GM21786 (cell line): Measurements from ENCODE around the gene TRIM68.

Source experiments
- ATAC-seq: cut with Tn5 transposase; IDR thresholded peaks from one replicate; pipeline ENCODE4 v1.9.1; 2021; ENCODE audit not compliant: unreplicated experiment

The TRIM68 gene

GRCh38 chr11:4607781-4608666 lies at the start of gene TRIM68:
Gene TRIM68 (minus strand): TSS chr11:4608231. CDS start chr11:4605504, 2,727 bp downstream.
- peak; percentile 100 for ATAC-seq

- no peak for ATAC-seq
Observed at GRCh38 chr11:4654635-4655369, 46.8 kb upstream of the TRIM68 start.

- no peak for ATAC-seq
Observed at GRCh38 chr11:4647766-4648165, 39.7 kb upstream of the TRIM68 start.

- no peak for ATAC-seq
Observed at GRCh38 chr11:4645974-4646373, 37.9 kb upstream of the TRIM68 start.

- no peak for ATAC-seq
Observed at GRCh38 chr11:4644233-4644632, 36.2 kb upstream of the TRIM68 start.

GRCh38 chr11:4643682-4644081 lies 35.7 kb upstream of the TRIM68 start, which contains the start of gene OR51E1:
Gene OR51E1 (plus strand): TSS chr11:4643982. CDS start chr11:4652527, 8,545 bp downstream.
- no peak for ATAC-seq

- ATAC-seq: no peak
Observed at GRCh38 chr11:4643076-4643475, 35.0 kb upstream of the TRIM68 start.

DNA sequence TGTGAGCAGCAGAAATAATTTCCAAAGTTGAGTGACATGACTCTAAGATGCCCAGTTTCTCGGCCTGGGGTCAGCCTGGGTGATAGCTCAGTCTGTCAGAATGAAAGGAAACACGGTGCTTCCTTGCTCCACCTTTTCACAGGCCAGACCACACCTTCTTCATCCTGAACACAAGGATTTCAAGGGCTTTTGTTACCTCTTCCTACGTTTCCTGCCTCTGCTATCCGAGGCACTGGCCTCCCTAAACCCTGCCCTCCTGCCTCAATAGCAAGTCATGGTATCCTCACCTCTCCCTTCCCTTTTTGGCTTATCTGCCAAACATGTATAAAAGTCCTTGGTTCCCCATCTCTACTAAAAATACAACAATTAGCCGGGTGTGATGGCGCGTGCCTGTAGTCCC lies 34.0 kb upstream of the TRIM68 start:
- ATAC-seq: no peak

DNA sequence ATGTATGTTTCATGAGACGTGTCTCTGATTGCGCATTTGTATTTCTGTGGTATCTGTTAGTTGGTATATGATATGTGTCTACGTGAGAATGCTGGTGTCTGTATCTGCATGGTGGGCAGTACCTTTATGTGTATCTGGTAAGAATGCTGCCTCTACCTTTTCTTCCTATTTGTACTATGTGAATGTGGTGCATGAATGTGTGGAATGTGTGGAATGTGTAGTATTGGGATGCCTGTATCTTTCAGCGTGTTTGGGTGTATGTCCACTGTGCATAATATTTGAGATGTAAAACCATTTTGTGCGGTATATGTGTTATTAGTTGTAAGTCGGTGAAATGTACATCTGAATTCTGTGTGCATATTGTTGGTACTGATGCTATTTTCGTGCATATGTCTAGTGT lies 33.5 kb upstream of the TRIM68 start:
- no peak for ATAC-seq

DNA sequence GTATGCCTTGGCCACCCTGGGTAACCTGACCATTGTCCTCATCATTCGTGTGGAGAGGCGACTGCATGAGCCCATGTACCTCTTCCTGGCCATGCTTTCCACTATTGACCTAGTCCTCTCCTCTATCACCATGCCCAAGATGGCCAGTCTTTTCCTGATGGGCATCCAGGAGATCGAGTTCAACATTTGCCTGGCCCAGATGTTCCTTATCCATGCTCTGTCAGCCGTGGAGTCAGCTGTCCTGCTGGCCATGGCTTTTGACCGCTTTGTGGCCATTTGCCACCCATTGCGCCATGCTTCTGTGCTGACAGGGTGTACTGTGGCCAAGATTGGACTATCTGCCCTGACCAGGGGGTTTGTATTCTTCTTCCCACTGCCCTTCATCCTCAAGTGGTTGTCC lies 31.9 kb upstream of the TRIM68 start:
- no peak for ATAC-seq

- no peak for ATAC-seq
Observed at GRCh38 chr11:4637662-4638047, 29.6 kb upstream of the TRIM68 start.

DNA sequence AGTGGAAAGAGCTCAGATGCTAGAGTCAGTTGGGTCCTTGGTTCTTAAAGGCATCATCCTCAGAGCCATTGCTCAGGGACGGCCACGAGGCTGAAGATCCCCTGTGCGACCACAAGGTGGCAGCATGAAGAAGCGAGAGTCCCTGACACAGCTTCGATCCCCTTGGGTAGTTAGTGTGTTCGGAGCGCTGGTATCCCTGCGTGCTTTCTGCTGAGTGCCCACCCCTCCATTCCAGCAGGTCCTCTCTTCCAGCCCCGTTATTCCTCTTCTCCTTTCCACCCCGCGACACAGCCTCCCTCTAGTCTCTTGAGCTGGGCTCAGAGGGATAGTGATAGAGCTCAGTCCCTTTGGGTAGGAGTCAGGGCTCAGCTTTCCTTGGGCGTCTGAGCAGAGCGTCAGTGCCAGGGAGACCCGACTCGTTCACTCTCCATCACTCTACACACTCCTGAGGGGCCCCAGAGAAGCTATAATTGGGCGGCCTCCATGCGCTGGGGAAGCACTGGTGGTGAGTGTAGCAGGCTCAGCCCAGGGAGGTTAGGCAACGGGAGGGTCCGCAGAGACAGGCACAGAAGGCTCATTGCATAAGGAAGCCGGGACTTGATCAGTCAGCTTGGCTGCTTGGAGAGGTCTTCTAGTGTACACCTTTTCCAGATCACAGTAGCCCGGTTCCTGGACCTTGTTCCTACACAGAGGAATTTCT lies 29.1 kb upstream of the TRIM68 start, which contains the start of gene OR51D1:
OR51D1 (plus strand) TSS at position 516 of the 700 bp plus-strand sequence. CDS start 2,314 bp downstream, outside the sequence.
- peak; percentile 93 for ATAC-seq

GRCh38 chr11:4636136-4636535 lies 28.1 kb upstream of the TRIM68 start:
- no peak for ATAC-seq

DNA sequence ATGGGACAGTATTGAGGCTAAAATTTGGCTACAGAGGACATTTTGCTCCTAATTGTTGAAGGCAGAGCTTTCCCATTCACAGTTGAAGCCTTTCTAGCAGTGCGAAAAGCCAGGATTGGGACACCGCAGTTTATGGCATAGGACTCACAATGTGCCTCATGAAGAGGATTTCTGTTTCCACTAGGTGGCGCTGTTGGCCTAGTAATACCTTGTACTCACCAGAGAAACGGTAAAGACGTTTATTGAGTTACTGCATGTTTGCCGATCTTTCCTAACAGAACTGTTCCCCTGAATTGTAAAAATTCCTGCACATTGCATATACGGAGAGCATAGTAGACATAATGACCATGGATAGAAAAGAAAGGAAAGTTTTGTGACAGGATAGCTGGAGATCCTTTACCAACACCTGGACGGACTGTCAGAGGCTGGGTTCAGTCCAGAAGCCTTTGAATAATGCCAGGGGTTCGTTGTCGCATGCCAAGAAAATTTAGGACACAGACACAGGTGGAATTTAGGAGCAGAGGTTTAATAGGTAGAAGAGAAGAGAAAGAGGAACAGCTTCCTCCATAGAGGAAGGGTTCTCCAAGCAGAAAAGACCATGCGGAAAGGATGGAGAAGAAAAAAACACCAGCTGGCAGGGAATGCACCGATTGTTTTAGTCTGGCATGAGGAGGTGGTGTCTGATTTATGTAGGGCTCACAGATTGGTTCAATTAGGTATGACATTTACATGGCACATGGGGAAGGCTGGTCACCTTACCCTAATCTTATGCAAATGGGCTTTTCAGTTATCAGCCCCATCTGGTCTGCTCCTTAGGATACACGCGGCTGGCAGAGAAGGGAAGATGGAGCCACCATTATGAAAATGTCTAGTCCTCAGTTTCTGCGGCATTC lies 18.4 kb upstream of the TRIM68 start:
- peak; percentile 74 for ATAC-seq

GRCh38 chr11:4619514-4619913 lies 11.5 kb upstream of the TRIM68 start:
- ATAC-seq: no peak

GRCh38 chr11:4615856-4616444 lies 7.9 kb upstream of the TRIM68 start:
- no peak for ATAC-seq

- no peak for ATAC-seq
Observed at GRCh38 chr11:4611986-4612385, 4.0 kb upstream of the TRIM68 start.

DNA sequence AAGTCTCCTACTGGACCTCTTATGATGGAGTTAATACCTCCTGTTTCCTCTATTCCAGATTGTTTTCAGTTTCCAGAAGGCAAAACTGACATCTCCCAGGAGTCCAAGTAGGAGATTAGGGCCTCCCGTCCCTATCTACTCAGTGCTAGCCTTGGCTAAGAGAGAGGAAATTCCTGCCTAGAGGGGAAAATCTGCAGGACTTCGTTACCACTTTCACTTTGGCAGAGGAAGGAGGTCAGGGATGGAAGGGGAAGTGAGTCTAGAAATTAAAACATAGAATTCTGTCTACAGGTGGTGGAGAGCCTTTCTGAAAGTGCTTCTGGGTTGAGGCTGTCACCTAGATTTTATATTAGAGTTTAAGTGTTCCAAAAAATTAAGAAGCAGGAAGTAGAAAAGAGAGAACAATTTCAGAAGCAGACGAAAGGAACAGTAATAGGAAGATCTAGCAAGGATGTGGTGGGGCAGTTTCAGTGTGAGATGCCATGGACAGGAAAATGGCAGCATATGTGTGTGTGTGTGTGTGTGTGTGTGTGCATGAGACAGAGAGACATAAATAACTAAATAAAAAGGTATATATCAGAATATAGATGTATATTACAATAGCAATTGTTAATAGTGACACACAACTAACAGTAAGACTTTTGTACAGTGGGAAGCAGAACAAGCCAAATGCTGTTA lies 2.4 kb upstream of the TRIM68 start:
- ATAC-seq: no peak

DNA sequence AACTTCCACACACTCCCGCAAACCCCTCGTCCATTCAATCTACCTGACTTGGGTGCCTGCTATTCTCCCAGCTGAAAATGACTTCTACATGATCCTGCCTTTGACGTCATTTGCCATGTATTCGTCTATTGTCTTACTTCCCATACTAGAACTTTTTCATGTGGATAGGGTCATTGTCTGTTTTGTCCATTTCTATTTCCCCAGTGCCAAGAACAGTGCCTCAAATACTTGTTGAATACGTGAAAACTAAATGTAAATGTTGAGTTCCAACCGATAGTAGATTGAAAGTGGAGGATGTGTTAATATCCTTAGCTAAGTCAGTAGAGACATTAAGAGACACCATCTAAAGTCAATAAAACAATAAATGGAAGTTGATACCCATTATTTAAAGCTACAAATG lies 935 bp downstream of the TRIM68 start:
- ATAC-seq: no peak
